ENCODE measurements around the gene S100A10.

S100A10 gene

GRCh38 chr1:151961833-151962232 lies 31.8 kb downstream of the S100A10 start:
- no peak for DNase-seq (ENCODE audit: low spot score)

- DNase-seq (ENCODE audit: low spot score), result no peak
Observed at GRCh38 chr1:151960780-151961513, 32.7 kb downstream of the S100A10 start.

DNA sequence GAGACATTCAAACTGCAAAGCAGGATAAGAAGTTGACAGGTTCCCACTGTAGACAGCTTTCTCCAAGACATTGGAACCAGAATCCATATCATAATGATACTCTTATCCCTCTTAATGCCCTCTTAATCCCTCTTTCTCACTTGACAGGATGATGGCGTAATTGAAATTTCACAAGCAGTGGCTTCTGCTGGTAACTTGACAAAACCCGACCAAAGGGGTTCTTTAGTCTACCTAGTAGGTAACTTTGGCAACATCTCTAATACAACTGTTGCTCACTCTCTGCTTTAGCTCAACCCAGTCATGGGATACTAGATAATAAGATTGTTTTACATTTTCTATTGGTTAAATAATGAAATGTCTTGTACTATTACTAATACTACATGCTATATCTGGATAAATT lies 34.7 kb downstream of the S100A10 start:
- no peak for DNase-seq (ENCODE audit: low spot score)

DNA sequence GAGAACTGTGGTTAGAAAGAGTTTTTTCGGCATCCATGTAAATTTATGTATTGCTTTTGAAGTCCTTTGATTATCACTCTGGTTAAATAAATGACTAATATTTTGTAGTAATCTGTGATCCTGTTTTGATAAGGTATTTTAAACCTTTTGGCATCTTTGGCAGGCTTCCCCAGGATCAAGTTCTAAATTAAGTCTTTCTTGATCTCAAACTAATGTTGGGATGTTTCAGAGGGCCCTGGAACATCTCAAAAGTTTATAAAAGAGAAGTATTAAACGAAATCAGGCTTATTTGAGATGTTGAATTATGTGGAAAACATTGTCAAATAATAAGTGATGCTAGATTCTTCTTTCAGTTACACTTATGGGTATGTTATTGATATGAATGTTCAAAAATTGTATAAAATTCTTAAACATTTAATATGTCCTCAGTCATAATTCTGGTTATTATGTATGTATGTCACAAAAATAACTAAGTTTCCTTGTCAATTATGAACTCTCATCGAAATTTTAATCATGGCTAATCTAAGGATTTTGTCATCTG lies 36.6 kb downstream of the S100A10 start:
- DNase-seq (ENCODE audit: low spot score), result no peak

DNA sequence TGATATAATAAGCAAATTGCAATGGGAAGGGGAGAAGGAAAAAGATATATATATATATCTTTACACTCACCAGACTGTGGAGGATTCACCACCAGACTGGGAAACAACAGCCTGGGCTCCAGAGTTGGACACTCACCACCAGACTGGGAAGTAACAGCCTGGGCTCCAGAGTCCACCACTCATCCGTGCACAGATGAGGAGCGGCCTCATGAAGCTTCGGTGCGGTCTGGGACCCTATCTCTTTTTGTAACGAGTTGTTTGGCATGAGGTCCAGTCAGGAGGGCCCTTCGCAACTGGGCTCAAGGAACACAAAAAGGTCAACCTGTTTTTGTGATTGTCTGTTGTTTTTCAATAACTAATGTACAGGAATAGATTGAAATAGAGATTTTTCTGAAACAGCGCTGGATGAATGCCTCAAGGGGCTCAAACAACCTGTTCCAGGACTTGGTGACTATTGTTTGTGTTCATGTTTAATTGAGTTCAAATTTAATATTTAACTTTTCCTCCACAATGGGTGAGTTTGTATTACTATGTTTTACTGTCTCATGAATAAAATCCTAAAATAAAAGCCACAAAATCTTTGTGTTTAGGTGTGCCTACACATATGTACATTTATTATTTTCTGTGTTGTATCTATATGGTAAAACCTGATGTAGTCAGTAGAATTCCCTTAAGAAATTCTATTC lies 40.1 kb downstream of the S100A10 start:
- no peak for DNase-seq (ENCODE audit: low spot score)

GRCh38 chr1:151952811-151953210 lies 40.8 kb downstream of the S100A10 start:
- DNase-seq (ENCODE audit: low spot score), result no peak

GRCh38 chr1:151949371-151950193 lies 44.1 kb downstream of the S100A10 start:
- DNase-seq (ENCODE audit: low spot score), result no peak

DNA sequence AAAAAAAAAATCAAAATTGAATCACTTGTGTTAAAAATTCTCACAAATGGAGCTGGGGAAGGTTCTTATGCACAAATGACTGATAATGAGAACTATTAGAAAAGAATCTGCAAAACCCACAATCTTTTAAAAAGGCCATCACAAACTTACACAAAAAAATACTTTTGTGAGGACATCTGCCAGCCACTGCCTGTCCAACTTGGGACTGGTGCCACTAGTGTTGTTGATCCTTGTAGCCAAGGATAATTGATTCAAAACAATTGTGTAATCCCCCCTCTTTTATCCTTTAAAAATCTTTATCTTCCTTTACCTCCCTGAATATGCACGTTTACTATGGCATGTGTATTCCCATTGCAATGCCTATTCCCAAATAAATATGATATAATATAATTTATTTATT lies 45.2 kb downstream of the S100A10 start:
- no peak for DNase-seq (ENCODE audit: low spot score)

- no peak for DNase-seq (ENCODE audit: low spot score)
Observed at GRCh38 chr1:151947140-151947539, 46.5 kb downstream of the S100A10 start.

GRCh38 chr1:151945725-151946722 lies 47.6 kb downstream of the S100A10 start:
- peak; percentile 97 for DNase-seq (ENCODE audit: low spot score)

DNA sequence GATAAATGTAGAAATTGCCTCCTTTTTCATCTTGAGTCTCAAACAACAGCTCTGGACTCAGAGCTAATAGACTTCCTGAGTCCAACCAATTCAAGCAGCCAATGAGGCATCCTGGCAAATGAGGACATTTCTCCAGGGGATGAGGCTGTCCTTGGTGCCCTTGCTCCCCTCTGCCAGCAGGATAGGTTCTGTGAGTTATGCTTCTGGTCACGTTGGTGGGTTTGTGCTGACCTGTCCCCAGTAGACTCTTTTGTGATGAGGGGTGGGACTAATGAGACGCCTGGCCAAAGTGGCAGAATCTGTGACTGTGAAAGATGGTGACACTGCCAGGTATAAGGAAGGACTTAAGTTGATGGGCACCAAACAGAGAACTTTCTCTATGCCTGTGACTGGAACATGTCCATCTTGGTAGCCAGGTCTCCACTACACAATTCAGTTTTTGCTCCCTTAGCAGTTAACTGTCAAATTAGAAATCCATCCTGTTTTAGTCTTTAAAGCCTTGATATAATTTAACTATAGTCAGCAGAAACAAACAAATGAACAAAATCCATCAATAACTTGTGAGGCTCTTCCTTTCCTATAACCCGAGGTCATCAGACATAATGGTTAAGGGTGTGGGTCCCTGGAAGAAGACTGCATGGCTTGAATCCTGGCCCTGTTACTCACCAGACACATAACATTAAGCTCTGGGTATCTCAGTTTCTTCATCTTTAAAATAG lies 48.6 kb downstream of the S100A10 start:
- DNase-seq (ENCODE audit: low spot score), result no peak

- DNase-seq (ENCODE audit: low spot score), result no peak
Observed at GRCh38 chr1:151944126-151944856, 49.4 kb downstream of the S100A10 start.

DNA sequence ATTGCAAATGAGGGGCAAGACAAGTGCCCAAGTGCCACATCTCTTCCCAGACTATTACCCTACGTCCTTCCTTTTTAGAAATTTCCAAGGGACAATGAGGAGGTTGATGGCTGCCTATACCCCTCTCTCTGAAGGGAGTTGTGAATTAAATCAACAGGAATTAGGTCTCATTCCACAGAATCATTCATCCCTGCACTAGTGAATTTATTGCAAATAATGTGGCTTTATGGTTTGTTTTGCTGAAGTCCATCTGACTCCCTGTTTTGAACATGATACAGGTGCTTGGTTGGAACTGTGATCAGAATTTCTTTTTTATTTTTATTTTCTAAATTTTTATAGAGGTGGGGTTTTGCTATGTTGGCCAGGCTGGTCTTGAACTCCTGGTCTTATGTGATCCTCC lies 50.1 kb downstream of the S100A10 start:
- no peak for DNase-seq (ENCODE audit: low spot score)

- no peak for DNase-seq (ENCODE audit: low spot score)
Observed at GRCh38 chr1:151942882-151943281, 50.8 kb downstream of the S100A10 start.

DNA sequence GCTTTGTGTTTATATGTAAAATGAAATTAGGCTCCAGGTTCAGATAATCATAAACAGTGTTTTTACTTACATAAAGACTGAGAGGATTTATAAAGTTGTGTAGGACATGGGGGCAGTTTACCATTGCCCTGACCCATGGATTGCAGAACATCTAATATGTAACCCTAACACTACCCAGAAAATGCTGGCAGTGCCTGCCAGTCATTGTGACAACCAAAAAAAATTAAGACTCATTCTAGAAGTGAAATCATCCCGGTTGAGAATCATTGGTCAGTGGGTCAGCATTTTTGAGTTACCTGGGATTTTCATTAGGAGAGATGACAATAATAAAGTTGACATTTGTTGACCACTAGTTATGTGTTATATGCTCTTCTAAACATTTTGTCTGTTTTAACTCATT lies 53.1 kb downstream of the S100A10 start:
- DNase-seq (ENCODE audit: low spot score), result no peak

DNA sequence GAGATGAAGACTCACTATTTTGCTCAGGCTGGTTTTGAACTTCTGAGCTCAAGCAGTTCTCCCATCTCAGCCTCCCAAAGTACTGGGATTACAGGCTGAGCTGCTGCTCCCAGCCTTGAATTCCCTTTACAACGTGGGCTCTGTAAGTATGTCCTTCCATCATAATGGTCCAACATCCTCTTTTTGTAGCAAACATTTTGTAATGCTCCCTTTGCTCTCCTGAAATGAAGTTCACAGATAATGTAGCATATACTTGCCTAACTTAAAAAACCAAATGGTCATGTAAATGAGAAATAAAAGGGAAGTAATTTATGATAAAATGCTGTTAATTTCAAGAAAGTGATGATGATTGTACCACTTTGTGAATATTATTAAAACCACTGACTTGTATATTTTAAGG lies 53.9 kb downstream of the S100A10 start:
- no peak for DNase-seq (ENCODE audit: low spot score)

GRCh38 chr1:151939141-151939540 lies 54.5 kb downstream of the S100A10 start:
- DNase-seq (ENCODE audit: low spot score), result no peak

DNA sequence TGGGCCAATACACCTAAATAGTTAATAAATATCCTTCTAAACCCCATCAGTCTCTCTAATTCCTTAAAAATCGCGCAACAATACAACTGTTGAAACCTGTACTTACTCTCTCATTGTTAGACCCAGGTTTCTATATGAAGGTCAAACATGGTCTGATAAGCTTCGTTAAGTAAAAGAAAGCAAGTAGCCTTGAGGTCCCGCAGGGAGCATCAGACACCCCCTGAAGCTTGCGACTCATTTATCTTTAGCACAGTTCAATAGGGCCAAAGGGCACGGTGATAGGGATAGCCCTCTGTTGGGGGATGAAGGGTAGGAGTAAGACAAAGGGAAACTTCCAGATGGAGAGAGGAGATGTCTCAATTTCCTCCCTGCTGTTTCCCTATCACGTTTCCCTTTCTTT lies 57.0 kb downstream of the S100A10 start:
- no peak for DNase-seq (ENCODE audit: low spot score)

- DNase-seq (ENCODE audit: low spot score), result no peak
Observed at GRCh38 chr1:151935894-151936602, 57.6 kb downstream of the S100A10 start.

All from SW480 (cell line).